ENCODE measurements around the gene ZMAT2. TPM values are rescaled to one million over a fixed set of nuclear protein-coding genes. Genes with fewer than 3 reads are reported as not detected.

Gene ZMAT2
- total RNA-seq, 4 donors from 2014 or later, result 28.2 to 48.6 (median 41.2) TPM

GRCh38 chr5:140671472-140672125, 28.6 kb upstream of the ZMAT2 start:
- DNase-seq (ENCODE audit: low spot score in 2 of 2), result no peak
- WGBS, 2 donors, result 91 to 97% methylated on average over 2 to 4 of the region's 7 CpGs
- no peak overlapping the region for H3K4me3 ChIP-seq (ENCODE audit: low read depth, poor library complexity, severe bottlenecking)
- TF ChIP-seq CTCF (IDR thresholded peaks at IDR 0.05) (no peak), POLR2A (IDR thresholded peaks at IDR 0.05) (no peak)
- intact Hi-C loops (cut with DNase I; ENCODE audit: low total_unique reads), result no loop called here

- intact Hi-C loops (cut with DNase I; ENCODE audit: low total_unique reads), result no loop called here
- H3K4me3 ChIP-seq (ENCODE audit: low read depth, poor library complexity, severe bottlenecking), result no peak overlapping the region
- WGBS, 2 donors, result 62 to 80% methylated on average over 23 to 53 of the region's 70 CpGs
- no peak for DNase-seq (ENCODE audit: low spot score in 2 of 2)
- no peak for TF ChIP-seq POLR2A (IDR thresholded peaks at IDR 0.05)
- no peak for TF ChIP-seq CTCF (IDR thresholded peaks at IDR 0.05)
Observed at GRCh38 chr5:140672455-140673186, 27.6 kb upstream of the ZMAT2 start.

- intact Hi-C loops (cut with DNase I; ENCODE audit: low total_unique reads), result no loop called here
- WGBS, 2 donors, result 90 to 91% methylated on average over 44 to 45 of the region's 45 CpGs
- no peak within 1 kb of the TSS for H3K4me3 ChIP-seq (ENCODE audit: low read depth, poor library complexity, severe bottlenecking)
- no peak for DNase-seq (ENCODE audit: low spot score in 2 of 2)
- TF ChIP-seq CTCF (IDR thresholded peaks at IDR 0.05) (no peak), POLR2A (IDR thresholded peaks at IDR 0.05) (no peak)
Observed at GRCh38 chr5:140673187-140673976, 26.9 kb upstream of the ZMAT2 start, which contains the start of gene DND1. Gene DND1, minus strand, starts transcription at chr5:140673576. Its CDS starts 34 bp downstream, at chr5:140673542.

- TF ChIP-seq CTCF (IDR thresholded peaks at IDR 0.05) (no peak), POLR2A (IDR thresholded peaks at IDR 0.05) (no peak)
- 78 to 87% methylated on average over 2 of the region's 2 CpGs for WGBS, 2 donors
- intact Hi-C loops (cut with DNase I; ENCODE audit: low total_unique reads), result no loop called here
- H3K4me3 ChIP-seq (ENCODE audit: low read depth, poor library complexity, severe bottlenecking), result no peak overlapping the region
- no peak for DNase-seq (ENCODE audit: low spot score in 2 of 2)
Observed at GRCh38 chr5:140674211-140674610, 26.0 kb upstream of the ZMAT2 start.

GRCh38 chr5:140674629-140675028, 25.6 kb upstream of the ZMAT2 start:
- no peak overlapping the region for H3K4me3 ChIP-seq (ENCODE audit: low read depth, poor library complexity, severe bottlenecking)
- WGBS, 2 donors, result 90 to 97% methylated on average over 4 of the region's 4 CpGs
- intact Hi-C loops (cut with DNase I; ENCODE audit: low total_unique reads), result no loop called here
- TF ChIP-seq CTCF (IDR thresholded peaks at IDR 0.05) (no peak), POLR2A (IDR thresholded peaks at IDR 0.05) (no peak)
- DNase-seq (ENCODE audit: low spot score in 2 of 2), result no peak
